ENCODE measurements around the gene ZNF554. TPM values are rescaled to one million over a fixed set of nuclear protein-coding genes. Genes with fewer than 3 reads are reported as not detected.

ZNF554 gene
- total and polyA plus RNA-seq, 4 donors: 0.94 to 3.3 (median 2.1) TPM

GRCh38 chr19:2841855-2842574 lies 22.3 kb downstream of the ZNF554 start:
- Histone ChIP-seq H3K36me3 (ENCODE audit: control insufficient read depth in 4 of 4, insufficient read depth in 3 of 4, low read depth in 1 of 4, low read length in 3 of 4) (peaks cover under 1 to 6% (median 3%) of the 10 kb centered on the region in 4 donors), H3K9ac (ENCODE audit: low read depth in 1 of 2, low read length in 2 of 2) (no peak overlapping the region), H3K27ac (ENCODE audit: low read depth in 1 of 2, low read length in 2 of 2) (no peak overlapping the region), H3K9me3 (ENCODE audit: control insufficient read depth in 4 of 4, low read length in 3 of 4) (peaks cover 4 to 13% (median 9%) of the 10 kb centered on the region in 4 donors), H3K27me3 (ENCODE audit: control insufficient read depth in 4 of 4, insufficient read depth in 4 of 4, low read length in 3 of 4) (no peaks in the 10 kb centered on the region), H3K4me1 (ENCODE audit: control insufficient read depth in 4 of 4, insufficient read depth in 4 of 4, low read length in 3 of 4) (peaks cover 0 to 6% (median 3%) of the 10 kb centered on the region in 4 donors), H3K4me3 (ENCODE audit: low read depth in 1 of 3, low read length in 3 of 3) (peak overlapping the region; percentile 74 to 97 (median 82))
- no peak for DNase-seq (ENCODE audit: low spot score)
- 6% methylated on average over 62 of the region's 62 CpGs for WGBS
- TF ChIP-seq REST (IDR thresholded peaks at IDR 0.05) (no peak), FOXA1 (IDR thresholded peaks at IDR 0.05) (no peak), HNF4G (IDR thresholded peaks at IDR 0.05) (no peak), HNF4A (conservative IDR thresholded peaks at IDR 0.05) (no peak), JUND (IDR thresholded peaks at IDR 0.05) (no peak), MAX (IDR thresholded peaks at IDR 0.05) (no peak), GABPA (IDR thresholded peaks at IDR 0.05 in 1 of 2, conservative IDR thresholded peaks at IDR 0.05 in 1 of 2) (no peak), TAF1 (conservative IDR thresholded peaks at IDR 0.05) (no peak), RAD21 (IDR thresholded peaks at IDR 0.05) (no peak), SP1 (IDR thresholded peaks at IDR 0.05) (no peak)
- TF ChIP-seq, protein P1, sequence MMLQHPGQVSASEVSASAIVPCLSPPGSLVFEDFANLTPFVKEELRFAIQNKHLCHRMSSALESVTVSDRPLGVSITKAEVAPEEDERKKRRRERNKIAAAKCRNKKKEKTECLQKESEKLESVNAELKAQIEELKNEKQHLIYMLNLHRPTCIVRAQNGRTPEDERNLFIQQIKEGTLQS (IDR thresholded peaks at IDR 0.05): no peak

DNA sequence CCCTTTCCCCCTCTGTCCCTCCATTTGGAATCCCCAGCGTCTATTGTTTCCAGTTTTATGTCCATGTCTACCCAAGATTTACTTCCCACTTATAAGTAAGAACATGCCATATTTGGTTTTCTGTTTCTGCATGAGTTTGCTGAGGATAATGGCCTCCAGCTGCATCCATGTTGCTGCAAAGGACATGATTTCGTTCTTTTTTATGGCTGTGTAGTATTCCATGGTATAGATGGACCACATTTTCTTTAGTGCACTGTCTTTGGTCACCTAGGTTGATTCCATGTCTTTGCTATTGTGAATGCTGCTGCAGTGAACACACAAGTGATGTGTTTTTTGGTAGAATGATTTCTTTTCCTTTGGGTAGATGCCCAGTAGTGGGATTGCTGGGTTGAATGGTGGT lies 25.4 kb downstream of the ZNF554 start:
- no peak for DNase-seq (ENCODE audit: low spot score)
- 98% methylated on average over 2 of the region's 2 CpGs for WGBS
- peaks cover 2 to 4% (median 3%) of the 10 kb centered on the region in 4 donors for H3K36me3 ChIP-seq (ENCODE audit: control insufficient read depth in 4 of 4, insufficient read depth in 3 of 4, low read depth in 1 of 4, low read length in 3 of 4)

More for the DNA sequence above, 25.4 kb downstream of the ZNF554 start:
- H3K27ac ChIP-seq (ENCODE audit: low read depth in 1 of 2, low read length in 2 of 2): no peak overlapping the region
- no peak for TF ChIP-seq HNF4G (IDR thresholded peaks at IDR 0.05)
- TF ChIP-seq JUND (IDR thresholded peaks at IDR 0.05): no peak
- TF ChIP-seq HNF4A (conservative IDR thresholded peaks at IDR 0.05): no peak
- no peak for TF ChIP-seq RXRA (IDR thresholded peaks at IDR 0.05)
- TF ChIP-seq RAD21 (IDR thresholded peaks at IDR 0.05): no peak
- TF ChIP-seq EGR1 (IDR thresholded peaks at IDR 0.05; ENCODE audit: low read depth in 2 of 2): no peak
- TF ChIP-seq MAX (IDR thresholded peaks at IDR 0.05): no peak
- no peak for TF ChIP-seq YY1 (IDR thresholded peaks at IDR 0.05)
- TF ChIP-seq REST (IDR thresholded peaks at IDR 0.05): no peak
- TF ChIP-seq FOXA1 (IDR thresholded peaks at IDR 0.05): no peak
- TF ChIP-seq NR2F2 (IDR thresholded peaks at IDR 0.05): no peak
- TF ChIP-seq, protein P1 (IDR thresholded peaks at IDR 0.05): no peak
- TF ChIP-seq ZBTB33 (IDR thresholded peaks at IDR 0.05): no peak
- no peak for TF ChIP-seq FOXA2 (IDR thresholded peaks at IDR 0.05)
- H3K4me1 ChIP-seq (ENCODE audit: control insufficient read depth in 4 of 4, insufficient read depth in 4 of 4, low read length in 3 of 4): peaks cover 0 to 6% (median 3%) of the 10 kb centered on the region in 4 donors
- no peak overlapping the region for H3K4me3 ChIP-seq (ENCODE audit: low read depth in 1 of 3, low read length in 3 of 3)
- peaks cover 11 to 21% (median 16%) of the 10 kb centered on the region in 4 donors for H3K9me3 ChIP-seq (ENCODE audit: control insufficient read depth in 4 of 4, low read length in 3 of 4)
- H3K27me3 ChIP-seq (ENCODE audit: control insufficient read depth in 4 of 4, insufficient read depth in 4 of 4, low read length in 3 of 4): no peaks in the 10 kb centered on the region
- H3K9ac ChIP-seq (ENCODE audit: low read depth in 1 of 2, low read length in 2 of 2): no peak overlapping the region
